Activated naive CD4-positive, alpha-beta T cell treated with anti-CD3 and anti-CD28 coated beads, Interleukin-2, amount 50 U/mL, for 16 hours (primary cell): ENCODE data around the gene MEF2C.
"Not testable (repeated sequence)": the region's sequence is repeated elsewhere in the genome, so short reads cannot be mapped to it uniquely, and the experiment has no call there.

ENCODE experiments used
- DNase-seq: peaks from one replicate; pipeline ENCODE4 v3.0.0-alpha.2; 2020

The MEF2C gene

DNA sequence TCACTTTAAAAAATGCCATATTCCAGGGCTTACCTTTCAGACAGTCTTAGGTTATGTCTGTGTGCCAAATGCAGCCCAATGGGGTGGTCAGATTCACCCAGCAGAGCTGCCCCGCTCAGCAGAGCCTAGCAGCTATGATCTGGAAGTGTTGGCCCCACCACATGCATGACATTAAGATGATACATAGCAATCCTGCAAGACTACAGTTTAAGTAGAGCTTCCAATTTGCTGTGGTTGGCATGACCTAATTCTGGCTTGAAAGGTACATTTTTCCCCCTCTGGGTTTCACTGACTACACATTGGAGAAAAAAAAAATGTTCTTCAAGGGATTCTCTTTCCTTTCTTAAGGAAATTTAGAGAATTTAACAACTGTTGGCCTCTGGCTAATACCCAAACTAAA lies 22.5 kb downstream of the MEF2C start:
- DNase-seq: no peak

DNA sequence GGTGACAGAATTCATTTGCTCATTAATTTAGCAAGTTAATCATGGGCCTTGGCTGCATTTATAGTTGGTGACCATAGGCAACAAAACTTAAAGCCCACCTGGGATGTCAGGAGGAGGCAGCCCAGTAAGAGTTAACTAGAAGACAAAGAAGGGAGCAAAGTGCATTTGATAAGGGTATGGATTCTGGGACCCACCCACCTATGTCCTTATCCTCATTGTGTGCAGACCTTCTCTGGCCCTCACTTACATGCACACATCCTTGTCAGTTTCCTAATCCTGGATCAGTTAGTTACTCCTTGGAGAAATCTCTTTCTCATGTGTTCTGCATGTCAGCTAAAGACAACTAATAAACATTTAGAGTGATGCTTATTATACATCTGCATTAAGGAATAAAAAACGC lies 24.6 kb downstream of the MEF2C start:
- DNase-seq: no peak

DNA sequence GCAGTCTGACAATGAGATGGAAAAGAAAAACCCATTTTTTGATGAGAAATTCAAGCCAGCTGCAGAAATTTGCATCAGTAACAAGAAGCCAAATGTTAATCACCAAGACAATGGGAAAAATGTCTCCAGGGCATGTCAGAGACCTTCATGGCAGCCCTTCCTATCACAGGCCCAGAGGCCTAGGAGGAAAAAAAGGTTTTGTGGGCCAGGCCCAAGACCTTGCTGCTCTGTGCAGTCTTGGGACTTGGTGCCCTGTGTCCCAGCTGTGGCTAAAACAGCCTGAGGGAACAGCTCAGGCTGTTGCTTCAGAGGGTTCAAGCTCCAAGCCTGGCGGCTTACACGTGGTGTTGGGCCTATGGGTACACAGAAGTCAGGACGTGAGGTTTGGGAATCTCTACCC lies 26.6 kb downstream of the MEF2C start:
- DNase-seq: not testable (repeated sequence)

DNA sequence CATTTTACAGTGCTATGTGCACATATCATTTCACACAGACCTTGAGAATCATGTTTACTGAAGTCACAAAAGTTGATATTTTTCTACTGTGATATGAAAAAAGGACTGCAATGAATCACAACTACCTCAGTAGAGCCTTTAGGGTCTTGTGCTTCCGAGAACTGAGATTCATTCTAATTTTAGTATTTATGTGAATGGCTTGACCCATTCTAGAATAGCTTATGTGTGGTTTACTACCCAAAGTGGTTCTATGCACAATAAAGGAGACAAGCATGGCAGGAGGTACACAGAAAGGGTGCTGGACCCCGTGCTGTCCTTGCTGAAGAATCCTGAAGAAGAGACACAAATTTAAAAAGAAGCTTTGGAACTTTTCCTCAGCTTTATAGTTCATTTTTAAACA lies 28.2 kb downstream of the MEF2C start:
- no peak for DNase-seq

DNA sequence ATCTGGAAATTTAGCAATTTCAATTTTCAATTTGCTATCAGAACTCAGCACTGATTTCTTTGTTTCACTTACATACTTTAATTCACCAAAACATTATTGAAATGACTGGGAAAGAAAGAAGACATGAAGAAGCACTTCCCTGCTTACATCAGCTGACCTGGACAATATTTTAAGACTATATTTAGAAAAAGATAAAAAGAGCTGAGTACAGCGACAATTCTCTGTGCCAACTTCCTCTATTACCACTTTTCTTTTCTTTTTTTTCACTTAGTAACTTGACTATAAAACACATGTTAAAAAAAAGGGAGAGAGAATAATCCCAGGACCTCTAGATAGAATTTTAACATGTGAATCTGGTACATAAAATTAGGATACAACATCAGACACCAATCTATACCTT lies 35.6 kb downstream of the MEF2C start:
- no peak for DNase-seq

DNA sequence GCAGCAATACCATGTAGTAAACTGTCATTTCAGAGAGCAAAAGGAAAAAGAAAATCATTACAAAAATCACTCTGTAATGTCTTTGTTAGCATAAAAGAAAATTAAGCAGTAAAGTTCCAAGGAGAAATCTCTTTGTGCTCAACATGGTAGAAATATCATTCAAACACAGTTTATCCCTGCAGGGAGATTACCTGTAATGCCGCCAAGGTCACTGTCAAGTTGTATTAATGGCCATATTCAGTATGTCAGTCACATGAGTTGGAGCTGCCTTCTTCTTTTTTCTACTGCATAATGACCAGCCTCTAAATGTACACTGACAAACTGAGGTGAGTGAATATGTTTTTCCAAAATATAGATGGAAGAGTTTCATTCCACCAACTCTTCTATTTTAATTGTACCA lies 36.5 kb downstream of the MEF2C start:
- DNase-seq: no peak

DNA sequence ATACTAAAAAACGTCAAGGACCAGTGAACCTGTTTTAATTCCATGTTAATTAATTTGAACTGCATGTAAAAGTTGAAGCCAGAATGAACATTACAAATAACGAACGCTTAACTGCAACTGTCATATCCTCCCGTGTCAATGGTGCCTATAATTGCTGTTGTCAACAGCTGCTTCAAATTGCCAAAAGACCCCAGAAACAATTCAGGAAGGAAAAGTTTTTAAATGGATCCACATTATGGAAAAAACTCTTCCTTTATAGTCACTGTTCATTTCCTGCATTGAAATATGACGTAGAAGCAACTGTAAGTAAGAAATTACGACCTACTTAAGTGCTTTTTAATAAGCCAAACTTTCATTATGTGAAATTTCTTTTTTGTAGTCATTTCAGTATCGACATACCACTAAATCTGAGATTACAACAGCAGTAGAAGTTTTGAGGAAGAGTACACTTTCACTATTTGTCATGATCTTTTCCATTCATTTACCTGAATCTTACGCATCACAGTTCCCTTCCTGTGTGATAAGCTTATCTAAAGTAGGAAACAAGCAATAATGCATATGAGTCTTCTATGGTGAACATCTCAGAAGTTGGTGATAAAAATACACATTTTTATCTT lies 37.8 kb downstream of the MEF2C start:
- no peak for DNase-seq

DNA sequence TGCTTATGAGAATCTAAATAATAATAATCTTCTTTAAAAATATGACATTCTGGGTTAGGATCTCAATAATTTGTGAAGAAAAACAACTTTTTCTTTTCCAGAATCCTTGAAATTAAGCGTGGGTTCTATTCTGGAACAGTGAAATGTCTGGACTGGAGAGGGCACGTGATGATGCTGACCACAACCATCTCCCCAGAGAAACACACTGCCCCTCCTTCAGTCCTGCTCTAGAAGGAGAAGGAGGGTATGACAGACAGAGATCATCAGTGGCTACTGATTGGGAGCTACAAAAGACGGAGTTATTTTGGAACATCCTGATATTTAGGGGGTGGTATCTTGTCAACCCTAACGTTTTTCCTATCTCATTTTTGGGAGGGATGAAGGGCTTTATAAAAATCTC lies 40.2 kb downstream of the MEF2C start:
- DNase-seq: no peak

DNA sequence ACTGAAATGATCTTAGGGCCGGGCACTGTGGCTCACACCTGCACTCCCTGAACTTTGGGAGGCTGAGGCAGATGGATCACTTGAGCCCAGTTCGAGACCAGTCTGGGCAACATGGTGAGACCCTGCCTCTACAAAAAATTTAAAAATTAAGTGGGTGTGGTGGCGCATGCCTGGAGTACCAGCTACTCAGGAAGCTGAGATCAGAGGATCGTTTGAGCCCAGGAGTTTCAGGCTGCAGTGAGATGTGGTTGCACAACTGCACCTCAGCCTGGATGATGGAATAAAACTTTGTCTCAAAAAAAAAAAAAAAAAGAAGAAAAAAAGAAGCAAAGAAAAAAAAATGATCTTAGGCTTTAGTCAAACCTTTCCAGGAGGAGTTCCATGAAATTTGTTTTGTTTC lies 41.8 kb downstream of the MEF2C start:
- no peak for DNase-seq

DNA sequence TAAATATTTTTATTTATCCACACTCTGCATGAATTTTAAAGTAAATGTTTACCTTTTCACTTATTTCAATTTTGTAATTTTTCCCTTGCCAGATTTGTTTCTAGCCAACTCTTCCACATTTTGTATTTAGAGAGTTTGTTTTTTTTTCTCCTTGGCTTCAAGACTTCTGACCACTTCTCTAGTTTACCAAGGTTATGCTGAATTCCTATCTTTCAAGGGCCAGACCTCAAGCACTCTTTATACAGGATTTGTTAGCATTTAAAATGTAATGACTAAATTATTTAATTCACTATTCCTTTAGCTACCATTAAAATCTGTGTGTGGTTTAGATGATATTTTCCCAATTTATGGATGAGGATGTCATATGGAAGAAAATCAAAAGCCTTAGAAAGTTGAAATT lies 42.5 kb downstream of the MEF2C start:
- no peak for DNase-seq

DNA sequence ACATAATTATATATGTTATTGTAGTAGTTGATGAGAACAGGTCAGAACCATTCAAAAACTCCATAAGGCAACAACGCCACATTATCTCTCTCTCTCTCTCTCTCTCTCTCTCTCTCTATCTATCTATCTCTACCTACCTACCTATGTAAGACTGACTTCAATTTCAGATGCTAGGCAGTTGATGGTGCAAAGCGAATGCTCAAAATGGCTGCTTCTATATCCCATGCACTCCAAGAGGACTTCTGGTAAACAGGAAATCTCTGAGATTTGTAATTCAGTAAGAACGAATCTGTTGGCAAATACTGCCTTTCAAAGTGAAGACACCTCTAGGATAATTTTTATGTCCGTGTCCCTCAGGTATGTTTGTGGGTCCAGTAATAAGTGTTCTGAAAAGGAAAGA lies 43.7 kb downstream of the MEF2C start:
- no peak for DNase-seq

DNA sequence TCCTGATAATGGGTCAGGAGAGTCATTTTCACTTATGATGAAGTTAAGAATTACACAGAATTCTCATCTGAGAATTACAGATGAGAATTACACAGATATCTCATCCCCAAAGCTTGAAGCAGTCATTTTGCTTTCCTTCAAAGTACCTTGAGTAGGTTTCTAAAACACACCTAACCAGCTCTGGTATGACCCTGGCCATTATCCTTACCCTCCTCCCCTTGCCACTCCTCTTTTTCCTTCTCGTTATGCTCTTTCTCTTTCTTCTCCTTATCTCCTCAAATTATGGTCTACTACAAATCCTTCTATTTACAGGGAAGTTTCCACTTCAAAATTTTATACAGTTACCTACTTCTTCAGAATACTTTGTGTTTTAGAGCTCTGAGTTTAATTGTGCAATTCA lies 44.5 kb downstream of the MEF2C start:
- no peak for DNase-seq

DNA sequence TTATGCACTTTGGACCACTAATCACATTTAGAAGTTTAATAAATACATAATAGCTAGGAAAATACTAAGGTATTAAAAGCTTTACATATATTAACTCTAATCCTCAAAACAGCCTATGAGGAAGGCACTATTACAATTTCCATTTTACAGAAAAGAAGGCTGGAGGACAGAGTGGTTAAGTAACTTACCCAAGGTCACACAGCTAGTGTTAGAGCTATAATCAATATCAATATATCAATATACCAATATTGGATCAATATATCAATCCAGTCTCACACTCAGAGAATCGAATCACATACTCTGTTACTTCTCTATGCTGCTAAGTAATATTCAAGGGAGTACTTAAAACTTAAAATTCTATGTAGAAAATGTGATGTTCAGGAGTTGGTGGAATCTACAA lies 45.2 kb downstream of the MEF2C start:
- no peak for DNase-seq

DNA sequence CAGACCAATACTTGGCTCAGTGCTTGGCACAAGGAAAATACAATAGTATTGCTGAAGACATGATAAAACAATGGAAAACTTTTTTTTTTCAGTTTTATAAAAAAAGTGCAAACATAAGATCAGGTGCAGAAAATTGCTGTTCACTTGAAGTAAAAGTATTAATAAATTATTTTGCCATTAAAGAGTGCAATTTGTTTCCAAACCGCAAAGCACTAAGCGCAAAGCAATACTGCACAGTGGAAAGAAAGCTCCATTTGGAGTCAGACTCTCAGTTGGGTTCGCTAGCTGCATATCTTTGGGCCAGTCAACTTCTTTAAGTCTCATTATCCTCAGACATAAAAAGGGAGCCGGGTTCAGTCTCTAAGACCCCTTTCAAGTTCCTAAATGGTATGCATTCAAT lies 45.8 kb downstream of the MEF2C start:
- no peak for DNase-seq

DNA sequence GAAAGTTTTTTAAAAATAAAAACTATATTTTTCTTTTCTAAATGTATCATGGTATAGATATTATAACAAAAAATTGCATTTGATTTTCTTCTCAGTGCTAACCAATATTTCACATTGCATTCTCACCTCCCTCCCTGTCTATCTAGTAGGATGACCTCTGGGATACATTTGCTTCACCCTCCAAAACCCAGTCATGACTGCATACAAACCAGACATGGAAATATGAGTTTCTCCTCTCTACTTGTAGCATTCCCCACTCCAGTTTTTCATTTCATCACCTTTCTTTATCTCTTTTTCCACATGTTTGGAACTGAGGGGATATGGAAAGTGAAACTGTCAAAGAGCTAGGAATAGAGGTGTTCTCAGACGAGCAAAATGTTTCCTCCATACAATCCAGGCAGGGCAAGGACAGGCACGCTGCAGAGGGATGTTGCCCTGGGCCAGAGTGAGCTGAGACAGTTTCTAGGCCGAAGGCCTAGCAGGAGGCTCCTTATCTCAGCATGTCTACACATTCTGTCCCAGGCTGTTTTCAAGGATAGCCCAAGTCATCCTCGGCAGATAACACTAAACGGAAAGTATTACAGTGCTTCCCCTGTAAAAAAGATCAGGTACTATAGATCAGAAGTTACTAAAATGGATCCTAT lies 46.7 kb downstream of the MEF2C start:
- DNase-seq: no peak

DNA sequence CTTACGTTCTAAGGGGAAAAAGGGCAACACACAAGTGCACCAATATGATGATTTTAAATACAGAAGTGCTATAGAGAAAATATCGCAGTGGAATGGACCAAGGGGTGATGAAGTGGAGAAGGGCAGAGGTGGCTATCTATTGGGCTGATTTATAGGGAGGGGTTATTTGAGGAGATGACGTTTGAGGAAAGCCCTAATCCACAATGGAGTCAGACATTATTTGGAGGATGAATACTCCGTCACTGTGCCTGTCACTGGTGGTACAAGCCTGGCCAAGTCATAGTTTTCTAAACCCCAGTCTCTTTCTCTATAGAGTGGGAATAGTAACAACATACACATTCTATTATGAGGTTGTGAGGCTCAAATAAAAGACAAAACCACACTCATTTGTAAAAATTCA lies 48.5 kb downstream of the MEF2C start:
- DNase-seq: no peak

DNA sequence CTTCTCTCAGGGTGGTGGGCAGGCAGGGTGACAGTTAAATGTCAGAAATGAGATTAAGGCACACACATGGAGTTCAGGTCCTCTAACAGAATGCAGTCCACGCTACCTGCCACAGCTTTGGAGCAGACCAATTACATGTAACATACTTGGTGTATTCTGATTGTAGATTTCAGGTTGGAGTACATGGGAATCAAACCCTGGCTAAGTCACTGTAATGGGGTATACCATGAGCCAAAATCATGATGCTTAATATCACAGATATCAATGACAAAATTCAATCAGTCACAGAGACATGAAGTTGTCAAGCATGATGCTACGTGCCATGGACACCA lies 48.9 kb downstream of the MEF2C start:
- no peak for DNase-seq

DNA sequence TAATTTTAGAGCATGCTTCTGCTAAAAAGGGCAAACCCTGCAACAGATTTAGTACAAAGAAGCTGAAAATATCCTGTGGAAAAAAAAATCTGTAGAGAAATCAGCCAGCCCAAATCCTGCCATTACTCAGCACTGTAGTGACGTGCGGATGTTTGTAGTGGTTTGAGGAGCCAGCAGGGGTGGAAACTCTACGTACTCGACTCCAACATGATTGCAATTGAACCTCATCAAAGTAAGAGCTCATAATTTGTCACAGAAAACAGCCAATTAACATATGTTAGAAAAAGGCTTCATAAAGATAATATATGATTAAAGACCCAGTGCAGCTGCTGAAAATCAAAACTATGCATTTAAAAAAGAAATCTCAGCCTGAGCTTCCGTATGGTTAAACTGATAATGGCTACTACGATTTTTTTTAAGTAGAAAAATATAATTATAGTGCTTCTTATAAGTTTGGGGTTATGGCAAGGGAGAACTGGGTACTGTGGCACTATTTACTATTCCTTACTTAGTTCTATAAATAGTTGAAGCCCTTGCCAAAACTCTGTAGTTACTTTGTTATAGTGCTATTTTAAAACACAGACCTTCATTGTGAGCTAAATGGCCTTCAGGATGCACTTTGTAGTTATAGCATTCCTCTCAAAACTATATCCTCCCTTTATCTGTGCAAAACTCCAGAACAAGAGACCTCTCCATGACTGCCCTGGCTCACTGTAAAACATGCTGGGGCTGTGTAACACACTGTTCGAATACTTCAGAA lies 49.4 kb downstream of the MEF2C start:
- peak; percentile 39 for DNase-seq

DNA sequence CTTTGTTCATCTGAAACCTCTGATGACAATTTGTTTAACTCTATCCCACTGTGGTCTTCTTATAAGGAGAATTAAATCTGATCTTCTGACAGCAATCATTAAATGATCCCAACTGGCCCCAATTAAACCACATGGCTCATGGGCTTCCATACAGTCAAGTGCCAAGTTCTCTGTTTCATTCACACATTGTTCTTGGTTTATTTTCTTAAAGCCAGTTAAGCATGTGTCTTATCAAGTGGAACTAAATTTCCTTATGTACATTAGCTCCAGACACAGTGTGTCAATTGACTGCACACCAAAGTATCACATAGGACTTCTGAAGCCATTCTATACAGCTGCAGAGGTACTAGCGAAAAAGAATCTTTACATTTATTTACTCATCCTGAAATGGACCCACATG lies 51.2 kb downstream of the MEF2C start:
- DNase-seq: no peak

DNA sequence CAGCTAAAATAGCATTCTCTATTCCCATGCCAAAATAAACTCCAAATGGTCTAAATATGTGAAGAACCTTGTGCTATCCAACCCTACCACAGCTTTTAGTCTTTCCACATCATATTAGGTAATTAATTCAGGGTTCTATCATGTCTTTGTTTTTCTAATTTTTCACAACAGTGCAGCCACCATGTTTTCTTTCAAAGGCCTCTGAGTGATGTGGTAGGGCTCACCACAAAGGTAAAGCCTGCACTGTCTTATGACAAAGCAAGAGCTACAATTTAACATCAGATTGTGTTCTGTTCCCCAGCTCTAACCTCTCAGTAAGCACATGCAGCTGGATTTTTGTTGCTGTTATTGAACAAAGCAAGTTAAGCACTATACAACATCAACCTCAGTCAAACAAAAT lies 52.4 kb downstream of the MEF2C start:
- DNase-seq: no peak

DNA sequence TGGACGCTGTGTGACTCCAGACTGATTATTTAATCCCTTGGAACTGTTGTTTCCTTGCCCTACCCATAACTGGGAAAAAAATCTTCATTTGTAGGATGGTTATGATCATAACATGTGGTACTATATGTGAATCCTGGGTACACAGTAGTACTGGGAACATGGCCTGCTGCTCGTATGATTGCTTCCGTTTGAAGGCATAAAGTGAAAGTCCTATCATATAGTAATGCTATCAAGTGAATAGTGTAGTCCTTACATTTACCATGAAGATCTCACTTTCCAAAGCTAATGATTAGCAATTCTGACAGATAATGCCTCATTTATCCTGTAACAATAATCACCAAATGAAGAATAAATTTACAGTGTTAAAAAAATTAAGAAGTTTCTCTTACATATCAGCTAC lies 53.2 kb downstream of the MEF2C start:
- no peak for DNase-seq

DNA sequence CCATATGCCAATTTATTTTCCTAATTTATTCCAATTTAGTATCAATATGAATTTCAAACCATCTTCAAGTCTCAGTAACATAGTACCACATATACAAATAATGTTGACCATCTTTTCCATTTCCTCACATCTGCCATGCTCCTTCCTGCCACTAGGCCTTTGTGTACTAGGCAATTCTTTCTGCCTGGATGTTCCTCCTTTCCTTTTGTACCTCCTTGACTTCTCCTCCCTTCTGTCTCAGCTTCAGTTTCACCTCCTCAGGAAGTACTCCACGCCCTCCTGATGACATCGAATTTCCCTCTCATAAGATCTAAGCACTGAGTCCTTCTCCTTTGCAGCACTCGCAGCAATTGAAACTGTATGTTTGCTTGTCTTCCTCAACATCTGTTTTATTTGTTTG lies 53.9 kb downstream of the MEF2C start:
- DNase-seq: no peak

DNA sequence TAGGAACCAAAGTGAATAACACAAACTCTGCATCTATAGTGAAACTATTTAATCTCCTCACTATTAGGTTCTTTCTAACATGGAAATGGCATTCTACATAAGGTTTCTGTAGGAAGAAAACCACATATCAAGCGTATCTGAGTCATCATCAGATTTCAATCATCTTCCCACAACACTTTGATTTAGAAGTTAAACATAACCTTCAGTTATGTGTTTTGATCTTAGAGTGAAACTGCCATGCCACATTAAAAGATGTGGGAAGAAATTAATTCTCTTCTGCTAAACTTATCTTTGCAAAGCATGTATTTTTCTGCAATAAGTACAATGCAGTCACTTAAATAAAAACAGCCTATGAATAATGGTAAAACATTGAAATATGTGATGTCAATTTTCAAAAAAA lies 55.0 kb downstream of the MEF2C start:
- DNase-seq: no peak

DNA sequence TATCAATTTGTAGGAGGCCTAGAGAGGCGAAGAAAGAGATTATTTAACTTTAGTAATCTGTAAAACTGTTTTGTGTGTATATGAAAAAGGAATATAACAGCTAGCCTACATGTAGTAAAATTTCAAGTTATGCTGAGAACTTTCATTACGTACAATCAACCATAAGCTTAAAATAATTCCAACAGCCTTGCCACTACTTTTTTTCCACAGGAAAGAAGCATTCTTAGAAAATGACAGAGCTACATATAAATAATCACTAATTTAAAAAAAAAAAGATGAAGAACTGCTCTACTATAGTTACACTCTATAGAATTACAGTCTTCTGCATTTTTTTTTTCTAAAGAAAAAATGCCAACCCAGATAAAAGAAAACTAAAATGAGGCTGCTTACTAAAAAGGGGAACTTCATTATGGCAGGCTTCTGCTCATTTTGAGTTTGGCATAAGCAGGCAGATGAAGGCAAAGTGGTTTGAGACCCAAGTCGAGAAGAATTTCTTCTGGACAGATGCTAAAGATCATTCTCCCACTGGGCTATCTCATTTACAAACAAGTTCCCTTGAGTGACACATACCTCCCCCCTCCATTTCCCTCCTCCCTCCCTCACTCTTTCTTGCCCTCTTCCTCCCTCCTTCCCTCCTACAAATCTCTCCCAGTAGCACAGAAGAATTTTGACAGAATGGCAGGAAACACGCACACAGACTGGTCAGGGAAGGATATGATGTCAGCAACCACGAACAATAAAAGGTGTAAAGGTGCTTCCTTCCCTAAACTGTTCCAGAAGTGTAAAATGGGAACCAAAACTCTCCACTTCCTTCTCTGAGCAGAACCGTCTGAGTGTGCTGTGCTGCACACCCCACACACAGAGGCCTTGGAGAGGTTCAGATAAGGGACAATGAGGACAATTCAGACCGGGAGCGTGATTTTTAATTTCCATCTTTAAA lies 56.1 kb downstream of the MEF2C start:
- DNase-seq: no peak
